ENCODE data around the gene AMDHD2. TPM values are rescaled to one million over a fixed set of nuclear protein-coding genes. Genes with fewer than 3 reads are reported as not detected.

AMDHD2 gene
- total and polyA plus RNA-seq, 2 of the 8 experiments (the other 6 are each of a cell fraction or from before 2014, with no cell fraction given): 43.0 to 54.6 TPM

DNA sequence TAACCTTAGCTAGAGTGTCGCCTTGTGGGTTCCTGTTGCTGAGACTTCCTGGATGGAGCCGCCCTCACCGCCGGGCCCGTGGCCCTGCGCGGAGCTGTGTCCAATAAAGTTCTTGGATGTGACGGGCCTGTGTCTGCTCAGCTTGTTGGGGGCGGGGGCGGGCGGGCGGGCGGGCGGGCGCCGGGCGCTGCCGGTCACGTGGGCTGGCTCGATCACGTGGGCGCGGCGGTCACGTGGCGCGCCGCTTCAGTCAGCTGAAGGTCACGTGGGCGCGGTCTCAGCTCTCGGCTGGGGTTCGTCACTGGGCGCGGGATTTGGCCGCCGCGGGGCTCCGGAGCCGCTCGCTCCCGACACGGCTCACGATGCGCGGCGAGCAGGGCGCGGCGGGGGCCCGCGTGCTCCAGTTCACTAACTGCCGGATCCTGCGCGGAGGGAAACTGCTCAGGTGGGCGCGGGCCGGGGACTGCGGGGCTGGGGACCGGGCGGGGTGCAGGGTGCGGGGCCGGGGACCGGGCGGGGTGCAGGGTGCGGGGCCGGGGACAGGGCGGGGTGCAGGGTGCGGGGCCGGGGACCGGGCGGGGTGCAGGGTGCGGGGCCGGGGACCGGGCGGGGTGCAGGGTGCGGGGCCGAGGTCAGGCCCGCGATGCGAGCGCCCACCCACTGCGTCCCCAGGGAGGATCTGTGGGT, at the start of gene AMDHD2 (continued):
- no peak for TF ChIP-seq RBBP5 (IDR thresholded peaks at IDR 0.05; ENCODE audit: borderline replicate concordance, low read depth, low read length)
- no peak for TF ChIP-seq MAFK (IDR thresholded peaks at IDR 0.05; ENCODE audit: low read depth, low read length)
- TF ChIP-seq EGR1 (IDR thresholded peaks at IDR 0.05; ENCODE audit: borderline replicate concordance, low read depth, low read length): peak; percentile 76; the same call in 1 of the 2 replicates
- TF ChIP-seq MAX (IDR thresholded peaks at IDR 0.05): peak; percentile 96
- no peak for TF ChIP-seq CHD1 (IDR thresholded peaks at IDR 0.05; ENCODE audit: low read depth, low read length)
- TF ChIP-seq, protein P1, sequence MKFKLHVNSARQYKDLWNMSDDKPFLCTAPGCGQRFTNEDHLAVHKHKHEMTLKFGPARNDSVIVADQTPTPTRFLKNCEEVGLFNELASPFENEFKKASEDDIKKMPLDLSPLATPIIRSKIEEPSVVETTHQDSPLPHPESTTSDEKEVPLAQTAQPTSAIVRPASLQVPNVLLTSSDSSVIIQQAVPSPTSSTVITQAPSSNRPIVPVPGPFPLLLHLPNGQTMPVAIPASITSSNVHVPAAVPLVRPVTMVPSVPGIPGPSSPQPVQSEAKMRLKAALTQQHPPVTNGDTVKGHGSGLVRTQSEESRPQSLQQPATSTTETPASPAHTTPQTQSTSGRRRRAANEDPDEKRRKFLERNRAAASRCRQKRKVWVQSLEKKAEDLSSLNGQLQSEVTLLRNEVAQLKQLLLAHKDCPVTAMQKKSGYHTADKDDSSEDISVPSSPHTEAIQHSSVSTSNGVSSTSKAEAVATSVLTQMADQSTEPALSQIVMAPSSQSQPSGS (IDR thresholded peaks at IDR 0.05; ENCODE audit: low read length): 0 out of 2 replicates have a peak, but pooled peaks have one; percentile 43
- TF ChIP-seq CBX5 (IDR thresholded peaks at IDR 0.05; ENCODE audit: low read depth, low read length): no peak
- no peak for TF ChIP-seq JUND (IDR thresholded peaks at IDR 0.05; ENCODE audit: low read length)
- no peak for TF ChIP-seq BCL11A (IDR thresholded peaks at IDR 0.05; ENCODE audit: low read depth in 2 of 2, low read length in 2 of 2)

All from H1 (cell line).